COLO668 (cell line): ENCODE results near the gene MYBPC2.
"Not testable (repeated sequence)": the region's sequence is repeated elsewhere in the genome, so short reads cannot be mapped to it uniquely, and the experiment has no call there.

Experiments used
- DNase-seq: peaks from one replicate; lab custom pipeline; 2025; ENCODE audit not compliant: unreplicated experiment; lab: John Stamatoyannopoulos, UW

Gene MYBPC2

GRCh38 chr19:50427318-50427925 lies 5.3 kb upstream of the MYBPC2 start:
- no peak for DNase-seq

GRCh38 chr19:50427997-50428425 lies 4.7 kb upstream of the MYBPC2 start:
- peak; percentile 8 for DNase-seq

- no peak for DNase-seq
Observed at GRCh38 chr19:50428772-50429463, 3.8 kb upstream of the MYBPC2 start.

GRCh38 chr19:50430888-50431342 lies 1.8 kb upstream of the MYBPC2 start:
- DNase-seq: no peak

- DNase-seq: peak; percentile 74
Observed at GRCh38 chr19:50431343-50432220, 1.1 kb upstream of the MYBPC2 start.

GRCh38 chr19:50433201-50434180 lies 799 bp downstream of the MYBPC2 start:
- DNase-seq: no peak

GRCh38 chr19:50434525-50434924 lies 1.8 kb downstream of the MYBPC2 start:
- peak; percentile 63 for DNase-seq

GRCh38 chr19:50435221-50435620 lies 2.5 kb downstream of the MYBPC2 start:
- DNase-seq: no peak

- no peak for DNase-seq
Observed at GRCh38 chr19:50435627-50436026, 2.9 kb downstream of the MYBPC2 start.

- DNase-seq: no peak
Observed at GRCh38 chr19:50437862-50438449, 5.3 kb downstream of the MYBPC2 start.

- not testable (repeated sequence) for DNase-seq
Observed at GRCh38 chr19:50439130-50439529, 6.4 kb downstream of the MYBPC2 start.

- no peak for DNase-seq
Observed at GRCh38 chr19:50444059-50444458, 11.4 kb downstream of the MYBPC2 start.

- DNase-seq: no peak
Observed at GRCh38 chr19:50447053-50447452, 14.4 kb downstream of the MYBPC2 start.

GRCh38 chr19:50447750-50448149 lies 15.1 kb downstream of the MYBPC2 start:
- DNase-seq: no peak

- peak; percentile 18 for DNase-seq
Observed at GRCh38 chr19:50449236-50449899, 16.7 kb downstream of the MYBPC2 start.

GRCh38 chr19:50450369-50451222 lies 17.9 kb downstream of the MYBPC2 start:
- no peak for DNase-seq

GRCh38 chr19:50451223-50451534 lies 18.5 kb downstream of the MYBPC2 start:
- no peak for DNase-seq

- no peak for DNase-seq
Observed at GRCh38 chr19:50453243-50453642, 20.6 kb downstream of the MYBPC2 start.

GRCh38 chr19:50455992-50456391 lies 23.3 kb downstream of the MYBPC2 start:
- DNase-seq: no peak
